GM13976 (cell line): ENCODE data around the gene UBE2M.
"Not testable (repeated sequence)": the region's sequence is repeated elsewhere in the genome, so short reads cannot be mapped to it uniquely, and the experiment has no call there.

Experiments
- DNase-seq: peaks from one replicate; pipeline ENCODE4 v3.0.0; 2012; ENCODE audit warnings: low spot score
- CTCF ChIP-seq: IDR thresholded peaks from 2 replicates; pipeline ENCODE4 v1.5.1; 2012; ENCODE audit warnings: borderline replicate concordance, mild to moderate bottlenecking; ENCODE audit not compliant: insufficient read depth; ENCODE audit errors: extremely low read depth, missing control alignments, control extremely low read depth
- in situ Hi-C: fragments of 300-500 bp; cut with MboI; formaldehyde crosslinking; loops from one replicate; pipeline ENCODE4 v1.12.0; 2022; ENCODE audit warnings: low sequenced_read_pairs, mixed read lengths, inconsistent platforms; ENCODE audit not compliant: unreplicated experiment

Gene UBE2M

DNA sequence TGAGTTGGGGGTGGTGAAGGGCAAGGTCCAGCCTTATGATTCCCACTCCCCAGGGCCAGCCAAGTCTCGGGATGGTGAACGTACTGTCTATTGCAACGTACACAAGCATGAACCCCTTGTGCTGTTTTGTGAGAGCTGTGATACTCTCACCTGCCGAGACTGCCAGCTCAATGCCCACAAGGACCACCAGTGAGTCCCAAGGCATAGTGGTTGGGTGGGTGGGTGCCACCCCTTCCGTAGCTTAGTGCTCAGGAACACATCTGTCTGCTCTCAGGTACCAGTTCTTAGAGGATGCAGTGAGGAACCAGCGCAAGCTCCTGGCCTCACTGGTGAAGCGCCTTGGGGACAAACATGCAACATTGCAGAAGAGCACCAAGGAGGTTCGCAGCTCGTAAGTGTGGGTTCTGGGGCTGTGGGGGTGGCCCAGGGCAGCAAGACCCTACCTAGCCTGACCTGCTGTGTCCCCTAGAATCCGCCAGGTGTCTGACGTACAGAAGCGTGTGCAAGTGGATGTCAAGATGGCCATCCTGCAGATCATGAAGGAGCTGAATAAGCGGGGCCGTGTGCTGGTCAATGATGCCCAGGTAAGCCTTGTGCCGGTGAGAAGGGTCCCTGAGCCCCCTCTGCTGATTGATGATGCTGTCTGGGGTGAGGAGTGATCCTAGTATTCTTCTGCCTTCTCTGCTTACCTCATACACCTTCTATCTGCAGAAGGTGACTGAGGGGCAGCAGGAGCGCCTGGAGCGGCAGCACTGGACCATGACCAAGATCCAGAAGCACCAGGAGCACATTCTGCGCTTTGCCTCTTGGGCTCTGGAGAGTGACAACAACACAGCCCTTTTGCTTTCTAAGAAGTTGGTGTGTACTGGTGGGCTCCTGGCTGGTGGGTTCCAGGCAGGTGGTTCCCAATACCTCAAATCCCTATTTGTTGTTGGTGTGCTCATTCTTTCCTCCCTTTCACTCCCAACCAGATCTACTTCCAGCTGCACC is 10.8 kb downstream of the UBE2M start:
- DNase-seq = no peak
- in situ Hi-C loops = no loop called here
- no peak for TF ChIP-seq CTCF

GRCh38 chr19:58546019-58546530 is 12.3 kb downstream of the UBE2M start:
- no peak for TF ChIP-seq CTCF
- DNase-seq = no peak
- in situ Hi-C loops = no loop called here

DNA sequence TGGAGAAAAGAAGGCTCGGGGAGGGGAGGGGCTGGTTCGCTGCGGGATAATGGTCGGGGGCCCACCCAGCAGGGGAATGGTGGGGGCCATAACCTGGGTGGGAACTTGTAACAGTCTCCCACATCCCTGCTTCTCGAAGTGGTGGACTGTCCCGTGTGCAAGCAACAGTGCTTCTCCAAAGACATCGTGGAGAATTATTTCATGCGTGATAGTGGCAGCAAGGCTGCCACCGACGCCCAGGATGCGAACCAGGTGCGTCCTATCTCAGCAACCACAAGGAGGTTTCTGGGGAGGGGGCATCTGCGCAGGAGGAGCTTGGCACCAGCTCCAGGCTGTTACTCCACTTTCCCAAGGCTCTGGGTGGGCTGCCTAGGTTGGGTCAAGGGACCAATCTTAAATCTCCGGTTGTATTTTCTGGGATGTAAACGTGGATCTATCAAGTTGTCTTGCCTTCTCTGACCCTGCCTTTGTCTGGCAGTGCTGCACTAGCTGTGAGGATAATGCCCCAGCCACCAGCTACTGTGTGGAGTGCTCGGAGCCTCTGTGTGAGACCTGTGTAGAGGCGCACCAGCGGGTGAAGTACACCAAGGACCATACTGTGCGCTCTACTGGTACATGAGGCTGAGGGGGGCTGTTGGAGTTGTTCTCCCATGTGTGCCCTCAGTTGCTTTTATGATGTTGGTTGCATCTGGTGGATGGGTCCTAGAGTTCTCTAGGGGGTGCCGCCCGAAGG is 13.0 kb downstream of the UBE2M start:
- DNase-seq = no peak
- no peak for TF ChIP-seq CTCF

GRCh38 chr19:58544591-58545285 is 13.7 kb downstream of the UBE2M start:
- DNase-seq = peak; percentile 93
- peak; percentile 8 for TF ChIP-seq CTCF
- in situ Hi-C loops = no loop called here

More for the DNA sequence above, 13.0 kb downstream of the UBE2M start:
- in situ Hi-C loops = no loop called here

DNA sequence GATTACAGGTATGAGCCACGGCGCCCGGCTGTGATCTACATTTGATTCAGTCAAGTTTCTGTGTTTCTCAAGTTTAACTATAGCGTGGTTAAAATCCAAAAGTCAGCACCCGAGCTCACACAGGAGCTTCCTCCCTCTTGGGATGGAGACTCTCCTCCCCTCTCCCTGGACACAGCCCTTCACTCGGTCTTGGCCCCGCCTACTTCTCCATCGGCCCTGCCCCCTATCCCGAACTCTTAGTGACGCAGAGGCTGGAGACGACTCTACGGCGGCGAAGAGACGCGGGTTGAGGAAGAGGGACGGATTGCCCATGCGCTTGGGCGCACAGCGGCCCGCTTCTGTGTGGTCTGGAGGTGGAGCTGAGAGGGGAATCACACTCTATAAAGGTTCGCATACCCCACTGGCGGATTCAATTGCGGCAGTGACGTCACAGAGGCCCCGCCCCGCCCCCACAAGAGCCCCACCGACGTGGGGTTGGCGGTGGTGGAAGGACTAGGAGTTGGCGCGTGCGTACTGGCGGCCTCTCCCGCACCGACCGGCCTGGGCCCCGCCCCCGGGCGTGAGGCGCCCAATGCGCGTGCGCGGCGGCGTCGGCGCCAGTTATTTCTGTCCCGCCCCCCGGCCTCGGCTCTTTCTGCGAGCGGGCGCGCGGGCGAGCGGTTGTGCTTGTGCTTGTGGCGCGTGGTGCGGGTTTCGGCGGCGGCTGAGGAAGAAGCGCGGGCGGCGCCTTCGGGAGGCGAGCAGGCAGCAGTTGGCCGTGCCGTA is 14.4 kb downstream of the UBE2M start, which contains the start of gene TRIM28:
TRIM28 (plus strand) TSS at position 239 of the 765 bp plus-strand sequence. CDS start 694 bp downstream, outside the sequence.
- in situ Hi-C loops = no loop called here
- peak; percentile 100 for DNase-seq
- TF ChIP-seq CTCF = no peak

DNA sequence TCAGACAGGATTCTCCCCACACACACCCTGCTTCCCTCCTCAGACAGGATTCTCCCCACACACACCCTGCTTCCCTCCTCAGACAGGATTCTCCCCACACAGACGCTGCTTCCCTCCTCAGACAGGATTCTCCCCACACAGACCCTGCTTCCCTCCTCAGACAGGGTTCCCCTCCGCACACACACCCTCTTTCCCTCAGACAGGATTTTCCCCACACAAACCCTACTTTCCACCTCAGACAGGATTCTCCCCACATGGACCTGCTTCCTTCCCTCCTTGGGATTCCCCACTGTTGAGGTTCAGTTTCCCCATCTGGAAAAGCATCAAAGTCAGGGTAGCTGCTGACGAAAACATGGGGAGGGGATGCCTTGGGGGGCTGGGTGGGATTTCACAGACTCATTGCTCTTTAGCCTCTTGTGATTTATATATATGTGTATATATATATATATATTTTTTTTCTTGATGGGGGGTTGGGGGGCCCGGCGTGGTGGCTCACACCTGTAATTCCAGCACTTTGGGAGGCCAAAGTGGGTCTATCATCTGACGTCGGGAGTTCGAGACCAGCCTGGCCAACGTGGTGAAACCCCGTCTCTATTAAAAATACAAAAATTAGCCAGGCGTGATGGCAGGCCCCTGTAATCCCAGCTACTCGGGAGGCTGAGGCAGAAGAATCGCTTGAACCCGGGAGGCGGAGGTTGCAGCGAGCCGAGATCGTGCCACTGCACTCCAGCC is 15.6 kb downstream of the UBE2M start:
- DNase-seq, in situ Hi-C loops: not testable (repeated sequence)

DNA sequence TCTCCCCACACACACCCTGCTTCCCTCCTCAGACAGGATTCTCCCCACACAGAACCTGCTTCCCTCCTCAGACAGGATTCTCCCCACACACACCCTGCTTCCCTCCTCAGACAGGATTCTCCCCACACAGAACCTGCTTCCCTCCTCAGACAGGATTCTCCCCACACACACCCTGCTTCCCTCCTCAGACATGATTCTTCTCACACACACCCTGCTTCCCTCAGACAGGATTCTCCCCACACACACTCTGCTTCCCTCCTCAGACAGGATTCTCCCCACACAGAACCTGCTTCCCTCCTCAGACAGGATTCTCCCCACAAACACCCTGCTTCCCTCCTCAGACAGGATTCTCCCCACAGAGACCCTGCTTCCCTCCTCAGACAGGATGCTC is 19.2 kb downstream of the UBE2M start:
- DNase-seq, in situ Hi-C loops: not testable (repeated sequence)
